ENCODE data around the gene TRAF3.

Gene TRAF3

DNA sequence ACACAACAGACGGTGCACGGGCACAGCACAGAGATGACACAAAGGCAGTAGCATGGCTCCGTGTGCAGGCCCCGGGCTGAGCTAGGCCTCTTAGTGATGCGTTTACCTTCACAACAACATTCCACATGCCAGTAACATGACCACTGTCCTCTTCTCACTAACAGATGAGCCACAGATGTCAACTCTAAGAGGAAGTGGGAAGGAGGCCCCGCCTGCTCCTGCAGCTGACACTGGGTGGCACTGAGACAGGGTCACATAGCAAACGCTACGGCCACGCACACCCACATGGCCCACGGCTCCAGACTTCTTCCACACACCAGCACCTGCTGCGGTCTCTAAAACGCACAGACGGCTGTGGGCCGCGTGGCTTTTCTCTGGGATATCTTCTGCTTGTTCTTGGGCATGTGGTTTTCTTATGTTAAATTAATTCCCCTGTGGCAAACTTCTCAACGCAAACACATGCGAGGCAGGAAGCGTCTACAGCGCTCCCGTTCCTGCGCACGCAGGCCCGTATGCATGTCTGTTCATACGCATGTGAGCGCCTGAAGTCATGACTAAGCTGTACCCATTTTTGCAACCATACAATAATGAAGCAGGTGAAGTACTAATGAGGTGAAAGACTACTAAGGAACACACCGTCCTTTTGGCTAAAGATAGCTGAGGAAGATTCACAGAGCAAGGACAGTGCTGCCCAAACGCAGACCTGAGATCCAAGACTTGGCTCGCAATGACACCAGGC lies 172.0 kb downstream of the TRAF3 start:
- TF ChIP-seq, protein P1, sequence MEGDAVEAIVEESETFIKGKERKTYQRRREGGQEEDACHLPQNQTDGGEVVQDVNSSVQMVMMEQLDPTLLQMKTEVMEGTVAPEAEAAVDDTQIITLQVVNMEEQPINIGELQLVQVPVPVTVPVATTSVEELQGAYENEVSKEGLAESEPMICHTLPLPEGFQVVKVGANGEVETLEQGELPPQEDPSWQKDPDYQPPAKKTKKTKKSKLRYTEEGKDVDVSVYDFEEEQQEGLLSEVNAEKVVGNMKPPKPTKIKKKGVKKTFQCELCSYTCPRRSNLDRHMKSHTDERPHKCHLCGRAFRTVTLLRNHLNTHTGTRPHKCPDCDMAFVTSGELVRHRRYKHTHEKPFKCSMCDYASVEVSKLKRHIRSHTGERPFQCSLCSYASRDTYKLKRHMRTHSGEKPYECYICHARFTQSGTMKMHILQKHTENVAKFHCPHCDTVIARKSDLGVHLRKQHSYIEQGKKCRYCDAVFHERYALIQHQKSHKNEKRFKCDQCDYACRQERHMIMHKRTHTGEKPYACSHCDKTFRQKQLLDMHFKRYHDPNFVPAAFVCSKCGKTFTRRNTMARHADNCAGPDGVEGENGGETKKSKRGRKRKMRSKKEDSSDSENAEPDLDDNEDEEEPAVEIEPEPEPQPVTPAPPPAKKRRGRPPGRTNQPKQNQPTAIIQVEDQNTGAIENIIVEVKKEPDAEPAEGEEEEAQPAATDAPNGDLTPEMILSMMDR (conservative IDR thresholded peaks at IDR 0.05; ENCODE audit: low read depth, low read length), result no peak

DNA sequence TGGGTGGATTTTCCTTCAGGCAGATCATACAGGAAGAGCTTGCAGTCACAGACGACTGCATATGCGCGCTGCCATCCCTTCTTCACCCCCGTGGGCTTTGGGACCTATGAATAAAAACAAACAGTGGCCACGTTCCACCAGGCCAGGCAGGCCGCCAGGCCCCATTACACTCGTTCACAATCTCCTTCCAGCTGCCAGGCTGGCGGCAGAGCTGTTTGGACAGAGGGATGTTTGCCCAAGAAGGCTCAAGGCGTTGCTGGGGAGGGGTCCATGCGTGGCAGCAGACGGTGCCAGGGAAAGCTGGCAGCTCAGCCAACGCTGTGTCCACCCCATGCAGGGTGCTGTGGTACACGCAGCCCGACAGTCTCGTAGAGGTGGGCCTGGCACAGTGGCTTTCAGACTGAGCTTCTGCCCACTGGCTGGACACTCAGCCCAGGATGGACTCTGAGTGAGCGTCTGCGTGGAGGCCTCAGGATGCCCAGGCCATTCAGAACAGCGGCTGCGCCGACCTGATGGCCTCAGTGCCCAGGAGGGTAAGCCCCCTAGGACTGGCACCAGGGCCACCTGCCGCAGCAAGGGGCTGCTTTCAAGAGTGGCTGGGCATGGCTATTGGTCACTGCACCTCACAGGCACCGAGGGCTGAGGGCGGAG lies 172.7 kb downstream of the TRAF3 start:
- TF ChIP-seq, protein P1 (conservative IDR thresholded peaks at IDR 0.05; ENCODE audit: low read depth, low read length), result no peak
- no peak overlapping the region for H3K4me3 ChIP-seq (ENCODE audit: low read length)
- DNase-seq (ENCODE audit: low read depth), result no peak

More for the DNA sequence above, 172.0 kb downstream of the TRAF3 start:
- no peak for DNase-seq (ENCODE audit: low read depth)
- no peak overlapping the region for H3K4me3 ChIP-seq (ENCODE audit: low read length)

DNA sequence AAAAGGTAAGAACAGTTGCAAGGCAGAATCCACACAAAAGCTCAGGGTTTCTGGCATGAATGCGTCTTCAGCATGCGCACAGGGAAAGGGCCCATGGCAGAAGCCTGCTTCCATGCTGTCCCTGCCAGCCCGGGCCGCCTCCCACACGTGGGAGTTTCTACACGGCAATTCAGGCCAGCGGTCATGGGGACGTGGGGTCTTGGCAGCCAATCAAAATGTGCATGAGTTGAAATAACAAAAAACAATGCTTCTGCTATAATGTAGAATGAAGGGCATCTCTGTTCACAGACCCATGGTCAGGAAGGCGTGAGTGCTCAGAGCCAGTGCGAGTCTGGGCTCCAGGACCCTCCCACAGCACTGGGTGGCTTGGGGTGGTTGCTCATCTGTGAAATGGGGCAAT lies 173.8 kb downstream of the TRAF3 start:
- no peak overlapping the region for H3K4me3 ChIP-seq (ENCODE audit: low read length)
- TF ChIP-seq, protein P1 (conservative IDR thresholded peaks at IDR 0.05; ENCODE audit: low read depth, low read length), result no peak
- DNase-seq (ENCODE audit: low read depth), result no peak

GRCh38 chr14:102951799-102952198 lies 174.6 kb downstream of the TRAF3 start:
- no peak for DNase-seq (ENCODE audit: low read depth)
- no peak overlapping the region for H3K4me3 ChIP-seq (ENCODE audit: low read length)
- TF ChIP-seq, protein P1 (conservative IDR thresholded peaks at IDR 0.05; ENCODE audit: low read depth, low read length), result no peak

GRCh38 chr14:102952276-102952675 lies 175.0 kb downstream of the TRAF3 start:
- DNase-seq (ENCODE audit: low read depth), result no peak
- H3K4me3 ChIP-seq (ENCODE audit: low read length), result no peak overlapping the region
- TF ChIP-seq, protein P1 (conservative IDR thresholded peaks at IDR 0.05; ENCODE audit: low read depth, low read length), result no peak

GRCh38 chr14:102953100-102953499 lies 175.9 kb downstream of the TRAF3 start:
- TF ChIP-seq, protein P1 (conservative IDR thresholded peaks at IDR 0.05; ENCODE audit: low read depth, low read length), result no peak
- H3K4me3 ChIP-seq (ENCODE audit: low read length), result no peak overlapping the region
- no peak for DNase-seq (ENCODE audit: low read depth)

Data from retinal pigment epithelial cell (primary cell).